Measurements from ENCODE around the gene NECAP2.
"Not testable (repeated sequence)": the region's sequence is repeated elsewhere in the genome, so short reads cannot be mapped to it uniquely, and the experiment has no call there.

- TF ChIP-seq CTCF (IDR thresholded peaks at IDR 0.05; ENCODE audit: poor library complexity); EZH2phosphoT487 (IDR thresholded peaks at IDR 0.05; ENCODE audit: low read depth, severe bottlenecking, unreplicated experiment); EZH2 (IDR thresholded peaks at IDR 0.05; ENCODE audit: borderline replicate concordance): not testable (repeated sequence)
Measured at GRCh38 chr1:16505870-16506269, 65.3 kb downstream of the NECAP2 start.

Data from hepatocyte (in vitro differentiated cells).